ENCODE results near the gene LAMA5. TPM values are rescaled to one million over a fixed set of nuclear protein-coding genes. Genes with fewer than 3 reads are reported as not detected.

Gene LAMA5
- total RNA-seq, 1 donor from 2014 or later: 70.9 TPM

DNA sequence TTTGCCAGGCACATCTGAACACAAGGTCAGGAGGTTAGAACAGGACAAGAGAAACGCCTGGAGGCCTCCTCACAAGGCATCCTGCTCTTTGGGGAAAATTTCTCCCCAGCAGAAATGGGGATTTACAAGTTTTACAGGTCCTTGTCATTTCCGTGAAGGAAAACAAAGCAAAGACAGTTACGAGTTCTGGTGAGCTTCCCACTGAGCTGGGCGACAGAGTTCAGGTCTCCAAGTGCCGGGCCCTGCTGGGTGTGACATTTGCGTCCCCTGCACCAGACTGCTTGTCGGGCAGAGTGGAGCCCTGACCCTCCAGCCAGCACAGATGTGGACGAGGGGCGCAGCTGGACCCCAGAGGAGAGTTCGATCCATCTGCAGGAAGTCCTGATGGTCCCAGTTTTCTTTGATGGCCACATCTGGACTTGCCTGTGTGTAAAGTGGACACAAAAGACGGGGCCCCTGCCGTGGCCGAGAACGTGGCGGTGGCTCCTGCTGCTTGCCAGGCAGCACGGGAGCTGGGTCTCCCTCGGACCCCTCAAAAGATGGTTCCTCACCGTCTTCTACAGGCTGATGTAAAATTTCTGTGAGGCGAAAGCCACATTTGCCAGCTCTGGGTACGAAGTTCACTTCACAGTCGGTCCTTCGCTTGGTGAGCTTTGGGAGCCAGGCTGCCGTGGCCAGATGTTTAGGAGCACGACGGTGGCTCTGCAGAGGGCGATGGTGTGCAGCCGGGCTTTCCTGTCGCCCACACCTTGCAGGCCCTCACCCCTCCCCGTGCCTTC, 69.5 kb downstream of the LAMA5 start:
- intact Hi-C loops (cut with micrococcal nuclease): no loop called here
- H3K36me3 ChIP-seq: peaks cover 53% of the 10 kb centered on the region
- peaks cover 20% of the 10 kb centered on the region for H3K4me1 ChIP-seq
- no peak for TF ChIP-seq CTCF (IDR thresholded peaks at IDR 0.05; ENCODE audit: borderline replicate concordance)
- H3K4me3 ChIP-seq: no peak overlapping the region
- no peak for DNase-seq
- H3K9me3 ChIP-seq (replicated peaks): no peaks in the 10 kb centered on the region
- no peaks in the 10 kb centered on the region for H3K27me3 ChIP-seq (ENCODE audit: low read depth)
- peak overlapping the region; percentile 33 for H3K27ac ChIP-seq (replicated peaks)

- DNase-seq: no peak
- TF ChIP-seq CTCF (IDR thresholded peaks at IDR 0.05; ENCODE audit: borderline replicate concordance): no peak
- H3K27ac ChIP-seq (replicated peaks): peak overlapping the region; percentile 33
- H3K9me3 ChIP-seq (replicated peaks): no peaks in the 10 kb centered on the region
- H3K4me3 ChIP-seq: no peak overlapping the region
- H3K27me3 ChIP-seq (ENCODE audit: low read depth): no peaks in the 10 kb centered on the region
- H3K4me1 ChIP-seq: peaks cover 14% of the 10 kb centered on the region
- peaks cover 61% of the 10 kb centered on the region for H3K36me3 ChIP-seq
- intact Hi-C loops (cut with micrococcal nuclease): no loop called here
Observed at GRCh38 chr20:62296724-62297448, 70.2 kb downstream of the LAMA5 start.

GRCh38 chr20:62294516-62294915, 72.6 kb downstream of the LAMA5 start:
- Histone ChIP-seq H3K9me3 (replicated peaks) (no peaks in the 10 kb centered on the region), H3K36me3 (peaks cover 85% of the 10 kb centered on the region), H3K27me3 (ENCODE audit: low read depth) (no peaks in the 10 kb centered on the region), H3K27ac (replicated peaks) (no peak overlapping the region), H3K4me3 (no peak overlapping the region), H3K4me1 (peaks cover 9% of the 10 kb centered on the region)
- intact Hi-C loops (cut with micrococcal nuclease): no loop called here
- no peak for DNase-seq
- no peak for TF ChIP-seq CTCF (IDR thresholded peaks at IDR 0.05; ENCODE audit: borderline replicate concordance)

DNA sequence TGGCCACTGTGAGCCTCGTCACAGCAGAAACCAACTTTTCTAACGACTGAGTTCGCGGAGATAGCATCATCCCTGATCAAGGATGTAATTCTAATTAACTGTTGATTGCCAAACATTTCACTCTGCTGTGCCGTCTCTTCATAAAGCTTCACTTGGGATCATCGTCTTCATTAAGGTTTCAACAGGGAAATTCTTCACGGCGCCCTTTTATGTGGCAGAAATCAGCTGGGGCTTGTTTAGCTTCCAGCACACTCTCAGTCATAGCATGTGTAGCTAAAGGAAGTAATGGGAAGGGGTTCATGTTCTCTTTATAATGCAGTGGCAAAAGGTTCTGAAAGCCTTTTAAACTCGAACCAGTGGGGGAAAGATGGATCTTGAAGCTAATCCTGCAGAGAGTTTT, 73.2 kb downstream of the LAMA5 start:
- Histone ChIP-seq H3K27ac (replicated peaks) (no peak overlapping the region), H3K9me3 (replicated peaks) (no peaks in the 10 kb centered on the region), H3K4me1 (peaks cover 9% of the 10 kb centered on the region), H3K27me3 (ENCODE audit: low read depth) (no peaks in the 10 kb centered on the region), H3K36me3 (peaks cover 90% of the 10 kb centered on the region), H3K4me3 (no peak overlapping the region)
- DNase-seq: no peak
- intact Hi-C loops (cut with micrococcal nuclease): no loop called here
- TF ChIP-seq CTCF (IDR thresholded peaks at IDR 0.05; ENCODE audit: borderline replicate concordance): no peak

DNA sequence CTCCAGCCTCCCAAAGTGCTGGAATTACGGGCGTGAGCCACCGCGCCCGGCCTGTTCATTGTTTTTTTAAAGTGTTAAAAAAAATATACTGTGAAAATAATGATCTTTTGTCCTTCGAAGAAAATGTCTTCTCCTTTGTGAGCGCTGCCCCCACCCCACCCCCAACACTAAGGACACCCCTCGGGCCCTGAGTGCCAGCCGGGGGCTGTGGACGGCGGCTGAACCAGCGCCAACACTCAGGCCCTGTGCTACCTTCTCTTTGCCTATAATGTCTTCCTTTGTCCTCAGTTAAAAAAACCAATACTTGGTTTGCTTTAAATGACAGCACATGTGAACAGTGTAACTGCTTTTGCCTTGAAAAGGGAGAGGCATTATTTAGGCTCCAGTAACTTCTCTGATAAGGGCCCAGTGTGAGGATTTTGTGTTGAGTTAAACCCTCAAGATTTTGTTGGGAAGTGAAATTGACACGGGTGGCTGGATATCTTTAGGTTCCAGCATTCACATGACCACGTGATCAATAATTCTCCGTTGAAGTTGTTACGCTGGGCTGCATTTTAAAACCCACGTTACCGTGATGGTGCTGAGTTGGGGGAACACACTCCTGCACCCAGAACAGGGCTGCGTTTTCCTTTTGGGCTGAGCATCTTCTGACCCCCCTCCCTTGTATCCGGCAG, 73.9 kb downstream of the LAMA5 start:
- DNase-seq: no peak
- H3K27me3 ChIP-seq (ENCODE audit: low read depth): no peaks in the 10 kb centered on the region
- H3K27ac ChIP-seq (replicated peaks): no peak overlapping the region
- no peaks in the 10 kb centered on the region for H3K9me3 ChIP-seq (replicated peaks)
- intact Hi-C loops (cut with micrococcal nuclease): no loop called here
- H3K4me1 ChIP-seq: peaks cover 9% of the 10 kb centered on the region
- no peak for TF ChIP-seq CTCF (IDR thresholded peaks at IDR 0.05; ENCODE audit: borderline replicate concordance)
- no peak overlapping the region for H3K4me3 ChIP-seq
- peaks cover 87% of the 10 kb centered on the region for H3K36me3 ChIP-seq
